HepG2 (cell line): ENCODE results near the gene TPPP2. TPM values are rescaled to one million over a fixed set of nuclear protein-coding genes. Genes with fewer than 3 reads are reported as not detected.

Source experiments
- ETV5 ChIP-seq: IDR thresholded peaks from 2 replicates; pipeline ENCODE4 v1.6.1; 2018; ENCODE audit warnings: missing biosample characterization, missing genetic modification reagents, inconsistent platforms, borderline replicate concordance
- HOXA7 ChIP-seq: sonication (generic); formaldehyde crosslinking; IDR thresholded peaks from 2 replicates; pipeline ENCODE4 v1.8.1; 2022; ENCODE audit warnings: mild to moderate bottlenecking, missing genetic modification reagents, moderate library complexity
- KDM5A ChIP-seq: fragments of 200-600 bp; sonication (generic); IDR thresholded peaks from 2 replicates; pipeline ENCODE4 v1.7.0; 2018; ENCODE audit warnings: antibody characterized with exemption, mild to moderate bottlenecking, low read length, borderline replicate concordance
- PRMT3 ChIP-seq: sonication (generic); formaldehyde crosslinking; IDR thresholded peaks from 2 replicates; pipeline ENCODE4 v1.8.1; 2022; ENCODE audit warnings: low read depth, mild to moderate bottlenecking, moderate library complexity, missing genetic modification reagents, borderline replicate concordance
- SOX5 ChIP-seq: IDR thresholded peaks from 2 replicates; pipeline ENCODE4 v1.6.1; 2016; ENCODE audit warnings: borderline replicate concordance
- ZFP41 ChIP-seq: sonication (generic); formaldehyde crosslinking; IDR thresholded peaks from 2 replicates; pipeline ENCODE4 v1.4.0; 2020; ENCODE audit warnings: mild to moderate bottlenecking, missing genetic modification reagents, borderline replicate concordance
- ZKSCAN5 ChIP-seq: sonication (generic); formaldehyde crosslinking; IDR thresholded peaks from 2 replicates; pipeline ENCODE4 v1.5.1; 2020; ENCODE audit warnings: mild to moderate bottlenecking, missing genetic modification reagents
- ZNF264 ChIP-seq: sonication (generic); formaldehyde crosslinking; IDR thresholded peaks from 2 replicates; pipeline ENCODE4 v1.4.0; 2020; ENCODE audit warnings: missing genetic modification reagents
- ZNF331 ChIP-seq: sonication (generic); formaldehyde crosslinking; IDR thresholded peaks from 2 replicates; pipeline ENCODE4 v1.4.0; 2020; ENCODE audit warnings: missing genetic modification reagents
- ZNF441 ChIP-seq: sonication (generic); formaldehyde crosslinking; IDR thresholded peaks from 2 replicates; pipeline ENCODE4 v1.7.0; 2021; ENCODE audit warnings: missing genetic modification reagents, borderline replicate concordance
- ZNF552 ChIP-seq: sonication (generic); formaldehyde crosslinking; IDR thresholded peaks from 2 replicates; pipeline ENCODE4 v1.9.0; 2022; ENCODE audit warnings: missing genetic modification reagents, mild to moderate bottlenecking, borderline replicate concordance
- ZNF652 ChIP-seq: IDR thresholded peaks from 2 replicates; pipeline ENCODE4 v1.6.1; 2016; ENCODE audit warnings: low read depth, borderline replicate concordance
- polyA plus RNA-seq, 8 experiments: library from polyadenylated mRNA; depleted of rRNA in 3 of 8; stranded (reverse) in 7 of 8; unstranded in 1 of 8; fragments of >200 nt; fragmentation: Illumina TruSeq in 4 of 8; extraction: Trizol in 4 of 8; gene quantifications; 2 replicates each; pipeline versions ENCODE4 v1.2.1 to v1.2.3, GENCODE V29; 2011 to 2016; ENCODE audit warnings: low read depth in 4 of 8, missing spikeins in 1 of 8, mixed read lengths in 1 of 8; ENCODE audit not compliant: insufficient read depth in 1 of 8
- total RNA-seq, 5 experiments: library from RNA; depleted of rRNA; stranded (reverse); fragments of >200 nt; fragmentation: Illumina TruSeq; extraction: Trizol; gene quantifications; 2 replicates each; pipeline ENCODE4 v1.2.3, GENCODE V29; 2016; ENCODE audit warnings: low read depth in 1 of 5
- TF ChIP-seq, protein P1 (sequence below): sonication (generic); formaldehyde crosslinking; IDR thresholded peaks from 2 replicates; pipeline ENCODE4 v1.5.1; 2020; ENCODE audit warnings: mild to moderate bottlenecking, missing genetic modification reagents, borderline replicate concordance
- TF ChIP-seq, protein P2 (sequence below): sonication (generic); formaldehyde crosslinking; IDR thresholded peaks from 2 replicates; pipeline ENCODE4 v1.4.0; 2020; ENCODE audit warnings: missing genetic modification reagents
- TF ChIP-seq, protein P3 (sequence below): IDR thresholded peaks from 2 replicates; pipeline ENCODE4 v1.6.1; 2012; ENCODE audit warnings: inconsistent platforms
- TF ChIP-seq, protein P4 (sequence below): sonication (generic); formaldehyde crosslinking; IDR thresholded peaks from 2 replicates; pipeline ENCODE4 v1.9.0; 2022; ENCODE audit warnings: low read depth, missing genetic modification reagents
- TF ChIP-seq, protein P5 (sequence below): sonication (generic); formaldehyde crosslinking; IDR thresholded peaks from 2 replicates; pipeline ENCODE4 v1.8.1; 2022; ENCODE audit warnings: mild to moderate bottlenecking, missing genetic modification reagents

The TPPP2 gene
- total and polyA plus RNA-seq, 2 of the 13 experiments (the other 11 are each of a cell fraction or from before 2014, with no cell fraction given): 0.58 to 4.2 TPM

DNA sequence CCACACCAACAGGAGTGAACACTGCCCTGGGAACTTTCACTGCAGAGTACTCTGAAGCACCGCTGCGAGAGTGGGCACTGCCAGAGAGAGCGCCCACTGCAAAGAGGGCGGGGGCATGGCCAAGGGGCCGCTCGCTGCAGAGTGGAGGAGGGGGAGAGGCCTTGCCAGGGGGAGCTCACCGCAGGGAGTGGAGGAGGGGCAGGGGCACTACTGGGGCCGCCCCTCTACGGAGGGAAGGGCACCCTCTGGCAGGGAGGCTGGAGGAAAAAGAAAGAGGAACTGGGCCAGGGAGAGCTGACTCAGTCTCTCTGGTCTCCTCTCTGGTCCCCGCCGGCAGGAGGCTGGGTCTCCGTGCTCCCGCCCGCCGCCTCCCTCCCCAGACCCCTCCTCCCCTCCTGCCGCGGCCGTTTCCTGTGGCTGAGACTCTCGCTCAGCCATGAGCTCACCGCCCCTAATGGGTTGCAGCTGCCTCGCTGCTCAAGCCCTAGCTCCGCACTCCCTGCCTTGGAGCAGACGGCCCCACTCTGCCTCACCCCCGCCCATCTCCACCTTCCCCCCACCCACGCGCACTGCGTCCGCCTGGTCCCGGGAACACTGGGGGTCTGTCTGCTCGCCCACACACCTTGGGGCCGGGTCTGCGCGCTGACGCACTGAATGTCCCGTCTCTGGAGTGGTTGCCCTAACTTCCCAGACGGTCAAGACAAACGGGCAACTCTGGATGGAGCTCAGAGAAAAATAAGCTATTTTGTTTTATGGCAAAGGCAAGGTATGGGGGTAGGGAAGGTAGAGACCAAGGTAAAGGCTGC lies 41.4 kb downstream of the TPPP2 start (continued):
- TF ChIP-seq ZNF331 (CRISPR knock-in tag) (0 out of 2 replicates have a peak, but pooled peaks have one; percentile 40), ZNF441 (CRISPR knock-in tag) (no peak), ZNF652 (CRISPR knock-in tag) (no peak), ZFP41 (CRISPR knock-in tag) (0 out of 2 replicates have a peak, but pooled peaks have one; percentile 45), ZNF264 (CRISPR knock-in tag) (no peak), ZKSCAN5 (CRISPR knock-in tag) (peak; percentile 77; the same call in 1 of the 2 replicates), KDM5A (no peak), ZNF552 (no peak), PRMT3 (CRISPR knock-in tag) (no peak), ETV5 (CRISPR knock-in tag) (peak; percentile 60), SOX5 (CRISPR knock-in tag) (no peak), HOXA7 (CRISPR knock-in tag) (peak; percentile 79; the same call in 1 of the 2 replicates)
- TF ChIP-seq, protein P1, sequence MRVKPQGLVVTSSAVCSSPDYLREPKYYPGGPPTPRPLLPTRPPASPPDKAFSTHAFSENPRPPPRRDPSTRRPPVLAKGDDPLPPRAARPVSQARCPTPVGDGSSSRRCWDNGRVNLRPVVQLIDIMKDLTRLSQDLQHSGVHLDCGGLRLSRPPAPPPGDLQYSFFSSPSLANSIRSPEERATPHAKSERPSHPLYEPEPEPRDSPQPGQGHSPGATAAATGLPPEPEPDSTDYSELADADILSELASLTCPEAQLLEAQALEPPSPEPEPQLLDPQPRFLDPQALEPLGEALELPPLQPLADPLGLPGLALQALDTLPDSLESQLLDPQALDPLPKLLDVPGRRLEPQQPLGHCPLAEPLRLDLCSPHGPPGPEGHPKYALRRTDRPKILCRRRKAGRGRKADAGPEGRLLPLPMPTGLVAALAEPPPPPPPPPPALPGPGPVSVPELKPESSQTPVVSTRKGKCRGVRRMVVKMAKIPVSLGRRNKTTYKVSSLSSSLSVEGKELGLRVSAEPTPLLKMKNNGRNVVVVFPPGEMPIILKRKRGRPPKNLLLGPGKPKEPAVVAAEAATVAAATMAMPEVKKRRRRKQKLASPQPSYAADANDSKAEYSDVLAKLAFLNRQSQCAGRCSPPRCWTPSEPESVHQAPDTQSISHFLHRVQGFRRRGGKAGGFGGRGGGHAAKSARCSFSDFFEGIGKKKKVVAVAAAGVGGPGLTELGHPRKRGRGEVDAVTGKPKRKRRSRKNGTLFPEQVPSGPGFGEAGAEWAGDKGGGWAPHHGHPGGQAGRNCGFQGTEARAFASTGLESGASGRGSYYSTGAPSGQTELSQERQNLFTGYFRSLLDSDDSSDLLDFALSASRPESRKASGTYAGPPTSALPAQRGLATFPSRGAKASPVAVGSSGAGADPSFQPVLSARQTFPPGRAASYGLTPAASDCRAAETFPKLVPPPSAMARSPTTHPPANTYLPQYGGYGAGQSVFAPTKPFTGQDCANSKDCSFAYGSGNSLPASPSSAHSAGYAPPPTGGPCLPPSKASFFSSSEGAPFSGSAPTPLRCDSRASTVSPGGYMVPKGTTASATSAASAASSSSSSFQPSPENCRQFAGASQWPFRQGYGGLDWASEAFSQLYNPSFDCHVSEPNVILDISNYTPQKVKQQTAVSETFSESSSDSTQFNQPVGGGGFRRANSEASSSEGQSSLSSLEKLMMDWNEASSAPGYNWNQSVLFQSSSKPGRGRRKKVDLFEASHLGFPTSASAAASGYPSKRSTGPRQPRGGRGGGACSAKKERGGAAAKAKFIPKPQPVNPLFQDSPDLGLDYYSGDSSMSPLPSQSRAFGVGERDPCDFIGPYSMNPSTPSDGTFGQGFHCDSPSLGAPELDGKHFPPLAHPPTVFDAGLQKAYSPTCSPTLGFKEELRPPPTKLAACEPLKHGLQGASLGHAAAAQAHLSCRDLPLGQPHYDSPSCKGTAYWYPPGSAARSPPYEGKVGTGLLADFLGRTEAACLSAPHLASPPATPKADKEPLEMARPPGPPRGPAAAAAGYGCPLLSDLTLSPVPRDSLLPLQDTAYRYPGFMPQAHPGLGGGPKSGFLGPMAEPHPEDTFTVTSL: peak; percentile 65; the same call in 1 of the 2 replicates
- TF ChIP-seq, protein P2, sequence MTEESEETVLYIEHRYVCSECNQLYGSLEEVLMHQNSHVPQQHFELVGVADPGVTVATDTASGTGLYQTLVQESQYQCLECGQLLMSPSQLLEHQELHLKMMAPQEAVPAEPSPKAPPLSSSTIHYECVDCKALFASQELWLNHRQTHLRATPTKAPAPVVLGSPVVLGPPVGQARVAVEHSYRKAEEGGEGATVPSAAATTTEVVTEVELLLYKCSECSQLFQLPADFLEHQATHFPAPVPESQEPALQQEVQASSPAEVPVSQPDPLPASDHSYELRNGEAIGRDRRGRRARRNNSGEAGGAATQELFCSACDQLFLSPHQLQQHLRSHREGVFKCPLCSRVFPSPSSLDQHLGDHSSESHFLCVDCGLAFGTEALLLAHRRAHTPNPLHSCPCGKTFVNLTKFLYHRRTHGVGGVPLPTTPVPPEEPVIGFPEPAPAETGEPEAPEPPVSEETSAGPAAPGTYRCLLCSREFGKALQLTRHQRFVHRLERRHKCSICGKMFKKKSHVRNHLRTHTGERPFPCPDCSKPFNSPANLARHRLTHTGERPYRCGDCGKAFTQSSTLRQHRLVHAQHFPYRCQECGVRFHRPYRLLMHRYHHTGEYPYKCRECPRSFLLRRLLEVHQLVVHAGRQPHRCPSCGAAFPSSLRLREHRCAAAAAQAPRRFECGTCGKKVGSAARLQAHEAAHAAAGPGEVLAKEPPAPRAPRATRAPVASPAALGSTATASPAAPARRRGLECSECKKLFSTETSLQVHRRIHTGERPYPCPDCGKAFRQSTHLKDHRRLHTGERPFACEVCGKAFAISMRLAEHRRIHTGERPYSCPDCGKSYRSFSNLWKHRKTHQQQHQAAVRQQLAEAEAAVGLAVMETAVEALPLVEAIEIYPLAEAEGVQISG (CRISPR knock-in tag): peak; percentile 68
- TF ChIP-seq, protein P3, sequence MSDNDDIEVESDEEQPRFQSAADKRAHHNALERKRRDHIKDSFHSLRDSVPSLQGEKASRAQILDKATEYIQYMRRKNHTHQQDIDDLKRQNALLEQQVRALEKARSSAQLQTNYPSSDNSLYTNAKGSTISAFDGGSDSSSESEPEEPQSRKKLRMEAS: peak; percentile 9; the same call in 1 of the 2 replicates
- TF ChIP-seq, protein P4, sequence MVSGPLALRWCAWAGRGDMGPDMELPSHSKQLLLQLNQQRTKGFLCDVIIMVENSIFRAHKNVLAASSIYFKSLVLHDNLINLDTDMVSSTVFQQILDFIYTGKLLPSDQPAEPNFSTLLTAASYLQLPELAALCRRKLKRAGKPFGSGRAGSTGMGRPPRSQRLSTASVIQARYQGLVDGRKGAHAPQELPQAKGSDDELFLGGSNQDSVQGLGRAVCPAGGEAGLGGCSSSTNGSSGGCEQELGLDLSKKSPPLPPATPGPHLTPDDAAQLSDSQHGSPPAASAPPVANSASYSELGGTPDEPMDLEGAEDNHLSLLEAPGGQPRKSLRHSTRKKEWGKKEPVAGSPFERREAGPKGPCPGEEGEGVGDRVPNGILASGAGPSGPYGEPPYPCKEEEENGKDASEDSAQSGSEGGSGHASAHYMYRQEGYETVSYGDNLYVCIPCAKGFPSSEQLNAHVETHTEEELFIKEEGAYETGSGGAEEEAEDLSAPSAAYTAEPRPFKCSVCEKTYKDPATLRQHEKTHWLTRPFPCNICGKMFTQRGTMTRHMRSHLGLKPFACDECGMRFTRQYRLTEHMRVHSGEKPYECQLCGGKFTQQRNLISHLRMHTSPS (CRISPR knock-in tag): peak; percentile 97
- TF ChIP-seq, protein P5, sequence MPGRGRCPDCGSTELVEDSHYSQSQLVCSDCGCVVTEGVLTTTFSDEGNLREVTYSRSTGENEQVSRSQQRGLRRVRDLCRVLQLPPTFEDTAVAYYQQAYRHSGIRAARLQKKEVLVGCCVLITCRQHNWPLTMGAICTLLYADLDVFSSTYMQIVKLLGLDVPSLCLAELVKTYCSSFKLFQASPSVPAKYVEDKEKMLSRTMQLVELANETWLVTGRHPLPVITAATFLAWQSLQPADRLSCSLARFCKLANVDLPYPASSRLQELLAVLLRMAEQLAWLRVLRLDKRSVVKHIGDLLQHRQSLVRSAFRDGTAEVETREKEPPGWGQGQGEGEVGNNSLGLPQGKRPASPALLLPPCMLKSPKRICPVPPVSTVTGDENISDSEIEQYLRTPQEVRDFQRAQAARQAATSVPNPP (CRISPR knock-in tag): no peak
